GM12873 (cell line): ENCODE data around the gene PRLH.

ENCODE experiments used
- CTCF ChIP-seq: IDR thresholded peaks from 2 replicates; pipeline ENCODE4 v1.5.1; 2012; ENCODE audit warnings: low read depth, mild to moderate bottlenecking, moderate library complexity, low read length, control low read depth; ENCODE audit not compliant: insufficient read depth; ENCODE audit errors: missing control alignments

The PRLH gene

GRCh38 chr2:237574467-237574866, 8.1 kb downstream of the PRLH start:
- no peak for TF ChIP-seq CTCF

- TF ChIP-seq CTCF, result no peak
Measured at GRCh38 chr2:237574894-237575868, 8.8 kb downstream of the PRLH start.

- no peak for TF ChIP-seq CTCF
Measured at GRCh38 chr2:237575869-237576862, 9.8 kb downstream of the PRLH start.

- no peak for TF ChIP-seq CTCF
Measured at GRCh38 chr2:237576974-237577373, 10.6 kb downstream of the PRLH start.

GRCh38 chr2:237577458-237577857, 11.1 kb downstream of the PRLH start:
- no peak for TF ChIP-seq CTCF

GRCh38 chr2:237577956-237578870, 11.8 kb downstream of the PRLH start:
- no peak for TF ChIP-seq CTCF
